Astrocyte (in vitro differentiated cells and primary cell): ENCODE measurements around the gene CHST3. TPM values are rescaled to one million over a fixed set of nuclear protein-coding genes. Genes with fewer than 3 reads are reported as not detected.

Experiments
- DNase-seq: peaks from one replicate; pipeline ENCODE4 v3.0.0-alpha.2; 2010; ENCODE audit warnings: low read depth
- FAIRE-seq: peaks from 2 replicates; lab custom pipeline; 2011; peaks lifted over from hg19 to GRCh38; lab: Jason Lieb, UNC
- H2AFZ ChIP-seq: 2 replicates; pipeline ENCODE4 v1.6.0; 2012; ENCODE audit warnings: low read depth, low read length, inconsistent platforms
- H3K27ac ChIP-seq: 2 replicates; pipeline ENCODE4 v1.5.1; 2011; ENCODE audit warnings: low read depth, low read length, inconsistent platforms
- H3K27me3 ChIP-seq: 2 replicates; pipeline ENCODE4 v1.6.0; 2011; ENCODE audit warnings: low read length, inconsistent platforms; ENCODE audit not compliant: insufficient read depth
- H3K36me3 ChIP-seq: 2 replicates; pipeline ENCODE4 v1.5.1; 2011; ENCODE audit warnings: low read length, inconsistent platforms; ENCODE audit not compliant: insufficient read depth
- H3K4me1 ChIP-seq: 2 replicates; pipeline ENCODE4 v1.5.1; 2011; ENCODE audit warnings: low read length, inconsistent platforms; ENCODE audit not compliant: insufficient read depth
- H3K4me2 ChIP-seq: 2 replicates; pipeline ENCODE4 v1.6.0; 2012; ENCODE audit warnings: low read length, inconsistent platforms
- H3K4me3 ChIP-seq: 2 replicates; pipeline ENCODE4 v1.5.1; 2011; ENCODE audit warnings: low read depth, mild to moderate bottlenecking, low read length, inconsistent platforms; ENCODE audit not compliant: insufficient read depth
- H3K79me2 ChIP-seq: 2 replicates; pipeline ENCODE4 v1.6.0; 2012; ENCODE audit warnings: mild to moderate bottlenecking, low read length, inconsistent platforms; ENCODE audit not compliant: insufficient read depth
- H3K9ac ChIP-seq: 2 replicates; pipeline ENCODE4 v1.6.0; 2012; ENCODE audit warnings: mild to moderate bottlenecking, low read length, inconsistent platforms
- H3K9me3 ChIP-seq: 2 replicates; pipeline ENCODE4 v1.5.1; 2012; ENCODE audit warnings: low read depth, mild to moderate bottlenecking, low read length, inconsistent platforms; ENCODE audit not compliant: insufficient read depth
- H4K20me1 ChIP-seq: 2 replicates; pipeline ENCODE4 v1.6.0; 2012; ENCODE audit warnings: low read length, inconsistent platforms; ENCODE audit not compliant: insufficient read depth
- H3K27ac Mint-ChIP-seq: one replicate; pipeline ENCODE4 v1.8.0; 2021; ENCODE audit warnings: mild to moderate bottlenecking, mixed read lengths; ENCODE audit not compliant: unreplicated experiment
- H3K27me3 Mint-ChIP-seq: one replicate; pipeline ENCODE4 v1.8.0; 2021; ENCODE audit warnings: low read depth, mixed read lengths; ENCODE audit not compliant: unreplicated experiment
- H3K36me3 Mint-ChIP-seq: one replicate; pipeline ENCODE4 v1.8.0; 2021; ENCODE audit warnings: low read depth, mixed read lengths; ENCODE audit not compliant: unreplicated experiment
- H3K4me1 Mint-ChIP-seq: one replicate; pipeline ENCODE4 v1.8.0; 2021; ENCODE audit warnings: low read depth, mixed read lengths; ENCODE audit not compliant: unreplicated experiment
- H3K4me3 Mint-ChIP-seq: one replicate; pipeline ENCODE4 v1.8.0; 2021; ENCODE audit warnings: mild to moderate bottlenecking, moderate library complexity, mixed read lengths; ENCODE audit not compliant: unreplicated experiment
- H3K9me3 Mint-ChIP-seq: one replicate; pipeline ENCODE4 v1.8.0; 2021; ENCODE audit warnings: mild to moderate bottlenecking, mixed read lengths; ENCODE audit not compliant: unreplicated experiment
- CTCF ChIP-seq: IDR thresholded peaks from 2 replicates; pipeline ENCODE4 v1.5.1; 2011; ENCODE audit warnings: low read depth, mild to moderate bottlenecking, inconsistent platforms, low read length, moderate library complexity; ENCODE audit not compliant: insufficient read depth
- EZH2 ChIP-seq: IDR thresholded peaks from 2 replicates; pipeline ENCODE4 v1.6.1; 2012; ENCODE audit warnings: mild to moderate bottlenecking, low read length, inconsistent platforms; ENCODE audit not compliant: insufficient read depth
- total RNA-seq: library from RNA; stranded (reverse); gene quantifications from 2 replicates; pipeline ENCODE4 v1.2.1, GENCODE V29; 2021

The CHST3 gene
- total RNA-seq, 1 donor from 2014 or later, result 43.5 TPM

GRCh38 chr10:72025400-72025799 lies 61.2 kb downstream of the CHST3 start:
- Histone ChIP-seq H2AFZ (no peak overlapping the region), H3K79me2 (no peaks in the 10 kb centered on the region), H3K27ac (no peak overlapping the region), H3K4me1 (peaks cover 13% of the 10 kb centered on the region), H4K20me1 (no peaks in the 10 kb centered on the region), H3K4me3 (no peak overlapping the region), H3K36me3 (no peaks in the 10 kb centered on the region), H3K9me3 (no peaks in the 10 kb centered on the region), H3K4me2 (no peak overlapping the region), H3K27me3 (no peaks in the 10 kb centered on the region), H3K9ac (no peak overlapping the region)
- Mint-ChIP-seq H3K4me1 (peaks cover 8% of the 10 kb centered on the region), H3K36me3 (no peaks in the 10 kb centered on the region), H3K9me3 (no peaks in the 10 kb centered on the region), H3K4me3 (no peak overlapping the region), H3K27ac (no peak overlapping the region), H3K27me3 (no peaks in the 10 kb centered on the region)
- FAIRE-seq (no peak), DNase-seq (no peak)
- no peak for TF ChIP-seq CTCF
- no peak for TF ChIP-seq EZH2

- Mint-ChIP-seq H3K27ac (no peak overlapping the region), H3K27me3 (no peaks in the 10 kb centered on the region), H3K9me3 (no peaks in the 10 kb centered on the region), H3K36me3 (no peaks in the 10 kb centered on the region), H3K4me3 (no peak overlapping the region), H3K4me1 (peaks cover 8% of the 10 kb centered on the region)
- no peaks in the 10 kb centered on the region for H3K27me3 ChIP-seq
- FAIRE-seq (no peak), DNase-seq (no peak)
- no peaks in the 10 kb centered on the region for H3K36me3 ChIP-seq
- H3K4me1 ChIP-seq, result peaks cover 13% of the 10 kb centered on the region
- H3K27ac ChIP-seq, result no peak overlapping the region
- no peak overlapping the region for H3K4me2 ChIP-seq
- no peaks in the 10 kb centered on the region for H4K20me1 ChIP-seq
- no peak overlapping the region for H2AFZ ChIP-seq
- H3K9ac ChIP-seq, result no peak overlapping the region
- H3K9me3 ChIP-seq, result no peaks in the 10 kb centered on the region
- TF ChIP-seq EZH2 (no peak), CTCF (no peak)
- no peaks in the 10 kb centered on the region for H3K79me2 ChIP-seq
- H3K4me3 ChIP-seq, result no peak overlapping the region
Measured at GRCh38 chr10:72025832-72026231, 61.6 kb downstream of the CHST3 start.

GRCh38 chr10:72026278-72027111 lies 62.3 kb downstream of the CHST3 start:
- Mint-ChIP-seq H3K4me3 (no peak overlapping the region), H3K36me3 (no peaks in the 10 kb centered on the region), H3K27me3 (peaks cover under 1% of the 10 kb centered on the region), H3K27ac (no peak overlapping the region), H3K9me3 (no peaks in the 10 kb centered on the region), H3K4me1 (peaks cover 8% of the 10 kb centered on the region)
- Histone ChIP-seq H4K20me1 (no peaks in the 10 kb centered on the region), H2AFZ (no peak overlapping the region), H3K4me3 (no peak overlapping the region), H3K4me2 (no peak overlapping the region), H3K27ac (no peak overlapping the region), H3K9me3 (no peaks in the 10 kb centered on the region), H3K9ac (no peak overlapping the region), H3K27me3 (no peaks in the 10 kb centered on the region), H3K4me1 (peaks cover 13% of the 10 kb centered on the region), H3K36me3 (no peaks in the 10 kb centered on the region), H3K79me2 (no peaks in the 10 kb centered on the region)
- no peak for TF ChIP-seq EZH2
- no peak for TF ChIP-seq CTCF
- FAIRE-seq, result no peak
- peak; percentile 47 for DNase-seq
